NCI-H2196 (cell line): ENCODE data around the gene CFAP20DC.
A peak's percentile ranks its signal among the peaks of the same experiment; 100 is the strongest.
"Not testable (repeated sequence)": the region's sequence is repeated elsewhere in the genome, so short reads cannot be mapped to it uniquely, and the experiment has no call there.

Experiments used
- DNase-seq: peaks from one replicate; lab custom pipeline; 2025; ENCODE audit not compliant: unreplicated experiment; lab: John Stamatoyannopoulos, UW

CFAP20DC gene

DNA sequence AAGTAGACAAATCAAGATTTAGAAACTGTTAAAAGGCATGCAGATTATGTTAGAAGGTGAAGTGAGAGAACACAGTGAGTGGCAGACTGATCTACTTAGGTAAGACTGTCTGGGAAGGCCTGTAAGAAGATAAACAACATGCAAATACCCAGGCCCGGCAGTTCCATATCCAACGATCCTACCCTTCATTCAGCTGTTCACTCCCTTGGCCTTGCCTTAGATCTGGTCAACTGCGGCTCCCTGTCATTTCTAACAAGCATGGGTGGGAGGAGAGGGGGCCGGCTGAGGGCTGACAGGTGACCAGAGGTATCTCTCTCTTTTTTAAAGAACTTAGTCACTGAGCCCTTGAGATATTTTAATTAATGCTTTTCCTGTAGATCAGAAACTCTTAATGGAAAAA is 298.6 kb downstream of the CFAP20DC start:
- no peak for DNase-seq

DNA sequence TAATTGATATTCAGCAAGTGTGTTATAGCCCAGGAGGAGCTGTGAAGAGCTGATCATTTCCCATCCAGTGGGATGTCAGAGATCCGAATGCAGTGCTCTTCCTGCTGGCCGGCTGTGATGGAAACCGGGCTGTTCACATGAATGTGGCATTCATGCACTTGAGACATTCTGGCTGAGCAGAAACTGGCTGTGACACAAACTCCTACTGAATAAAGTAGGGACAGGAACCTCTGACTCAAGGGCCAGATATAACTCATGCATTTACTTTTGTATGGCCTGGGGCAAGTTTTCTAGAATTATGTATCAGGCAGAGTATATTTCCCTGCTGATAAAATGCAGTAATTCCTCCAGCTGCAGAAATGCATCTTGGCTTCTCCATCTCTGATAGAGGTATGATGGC is 299.9 kb downstream of the CFAP20DC start:
- no peak for DNase-seq

DNA sequence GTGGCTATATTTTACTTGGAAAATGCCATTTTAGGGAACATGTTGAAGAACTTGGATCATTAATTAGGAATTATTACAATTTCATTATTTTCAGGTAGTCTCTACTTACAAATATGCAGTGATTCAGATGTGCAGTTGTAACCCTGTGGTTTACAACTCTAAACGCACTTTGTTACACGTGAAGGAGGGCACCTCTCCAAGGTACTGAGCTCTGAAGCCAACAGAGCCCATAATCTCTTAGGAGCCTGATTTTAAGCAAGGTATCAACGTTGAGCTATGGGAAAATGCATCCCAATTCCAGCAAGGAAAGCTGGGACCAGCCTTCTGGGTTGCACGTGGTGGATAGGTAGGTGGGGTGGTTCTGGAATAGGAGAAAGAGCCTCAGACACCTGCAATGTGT is 301.8 kb downstream of the CFAP20DC start:
- no peak for DNase-seq

DNA sequence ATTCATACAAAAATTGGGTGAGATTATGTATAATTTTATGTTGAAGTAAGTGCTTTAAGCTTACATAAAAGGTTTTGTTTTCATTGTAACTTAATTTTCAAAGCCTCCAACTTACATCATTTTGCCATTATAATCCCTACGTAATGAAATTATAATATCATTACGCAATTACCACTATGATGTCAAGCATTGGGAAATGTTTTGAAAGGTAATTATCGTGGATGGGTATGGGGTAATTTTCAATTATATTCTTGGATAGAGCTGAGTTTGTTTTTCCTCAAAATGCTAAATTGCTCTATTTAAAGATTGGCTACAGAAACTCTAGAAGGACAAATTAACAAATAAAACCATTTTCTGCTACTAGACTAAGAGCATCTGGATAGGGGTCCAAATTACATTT is 303.1 kb downstream of the CFAP20DC start:
- DNase-seq: no peak

DNA sequence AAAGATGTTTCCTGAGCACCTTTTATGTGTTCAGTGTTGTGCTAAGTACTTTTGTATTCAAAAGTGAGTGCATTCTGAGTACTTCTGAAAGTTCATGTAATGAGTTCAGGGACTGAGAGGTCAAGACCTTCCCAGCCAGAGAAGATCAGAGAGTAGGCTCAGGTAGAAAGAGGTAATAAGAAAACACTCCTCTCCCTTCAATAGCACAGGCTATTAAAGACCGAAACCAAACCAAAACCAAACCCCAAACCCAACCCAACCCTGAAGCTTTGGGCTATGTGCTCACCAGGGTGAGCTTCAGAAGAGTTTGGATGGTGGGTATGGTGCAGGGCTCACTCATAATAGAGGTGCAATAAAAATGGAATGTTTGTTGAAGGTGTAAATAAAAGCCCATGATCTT is 306.5 kb downstream of the CFAP20DC start:
- DNase-seq: no peak

DNA sequence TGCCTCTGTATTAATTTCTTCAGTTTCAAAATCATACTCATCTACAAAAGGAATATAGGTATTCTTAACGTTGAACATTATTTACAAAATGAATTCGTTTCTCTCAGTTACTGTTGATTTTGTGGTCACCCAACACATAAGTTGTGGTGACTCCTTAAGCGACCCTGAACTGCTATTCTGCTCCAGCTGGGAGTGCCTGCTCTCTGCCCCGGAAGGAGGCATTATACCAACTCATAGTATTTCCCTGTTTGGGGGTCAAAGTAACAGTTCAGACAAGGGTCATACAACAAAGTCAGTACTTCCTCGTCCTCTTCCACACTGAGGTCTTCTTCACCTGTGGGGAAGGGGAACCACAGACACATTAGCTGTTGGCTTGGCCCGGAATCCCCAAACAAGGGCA is 307.6 kb downstream of the CFAP20DC start:
- DNase-seq: no peak

DNA sequence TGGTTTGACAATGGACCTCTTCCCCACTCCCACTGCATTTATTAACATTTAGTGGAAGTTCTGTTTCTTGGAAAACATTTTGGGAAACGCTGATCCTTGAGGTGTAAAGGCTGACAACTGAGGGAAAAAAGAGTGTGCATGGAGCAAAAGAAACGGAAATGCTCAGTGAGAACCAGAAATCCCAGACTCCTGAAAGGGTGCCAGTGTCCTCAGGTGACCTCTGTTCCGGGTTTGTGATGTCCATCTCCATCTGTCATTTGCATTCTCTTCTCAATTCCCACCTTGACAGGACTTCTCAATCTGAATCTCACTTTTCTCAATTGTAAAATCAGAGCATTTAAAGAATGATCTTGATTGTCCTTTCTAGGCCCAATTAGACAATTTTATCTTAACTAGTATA is 312.2 kb downstream of the CFAP20DC start:
- DNase-seq: no peak

DNA sequence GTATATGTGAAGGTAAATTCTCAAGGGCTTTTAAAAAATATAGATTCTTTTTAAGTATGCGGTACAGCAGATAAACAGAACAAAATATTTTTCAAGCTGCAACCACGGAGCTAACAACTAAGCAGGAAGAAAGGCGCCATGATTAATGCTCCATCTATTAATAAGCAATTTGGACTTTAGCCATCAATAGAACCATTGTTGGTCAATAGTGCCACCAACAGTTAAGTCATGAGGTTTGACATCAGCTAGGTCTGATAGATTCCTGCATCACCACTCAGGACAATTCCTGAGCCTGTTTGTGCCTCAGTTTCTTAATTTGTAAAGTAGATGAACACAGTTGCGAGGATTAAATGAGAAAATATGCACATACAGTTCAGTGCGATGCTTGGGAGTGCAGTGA is 318.2 kb downstream of the CFAP20DC start:
- DNase-seq: no peak

DNA sequence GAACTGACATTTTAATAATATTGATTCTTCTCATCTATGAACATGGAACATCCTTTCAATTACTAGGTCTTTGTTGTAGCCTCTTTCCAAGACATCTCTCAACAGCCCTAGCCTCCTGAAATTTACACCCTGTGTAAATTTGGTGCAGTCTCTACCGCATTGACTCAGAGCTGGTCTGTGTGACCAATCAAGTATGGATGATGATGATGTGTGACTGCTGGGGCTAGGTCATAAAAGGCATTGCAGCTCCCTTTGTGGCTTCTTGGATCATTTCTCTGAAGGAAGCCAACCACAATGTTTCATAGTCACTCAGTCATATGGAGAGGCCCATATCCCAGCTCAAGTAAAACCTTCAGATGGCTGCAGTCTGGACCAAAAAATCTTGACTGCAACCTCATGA is 321.1 kb downstream of the CFAP20DC start:
- no peak for DNase-seq

DNA sequence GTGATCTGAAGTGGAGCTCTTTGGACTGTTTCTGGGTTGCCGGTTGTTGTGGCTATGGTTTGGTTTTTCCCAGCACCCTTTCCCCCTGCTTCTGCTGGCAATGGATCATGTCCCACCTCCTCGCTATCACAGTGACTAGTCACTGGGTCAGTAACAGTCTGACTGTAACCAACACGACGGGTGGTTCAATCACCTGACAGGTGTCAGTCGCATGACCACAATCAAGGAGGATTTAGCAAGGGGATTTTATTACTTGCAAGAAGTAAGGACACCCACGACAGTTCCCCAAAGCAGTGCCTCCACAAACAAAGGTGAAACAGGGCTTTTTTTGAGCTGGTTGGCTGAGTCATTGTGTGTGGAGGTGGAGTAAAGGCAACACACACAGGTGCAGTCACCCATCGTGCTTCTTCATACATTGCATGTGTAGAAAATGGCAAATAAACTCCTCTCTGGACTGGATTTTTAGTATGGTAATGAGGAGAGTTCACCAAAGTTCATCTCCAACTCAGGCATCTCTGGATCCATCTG is 324.4 kb downstream of the CFAP20DC start:
- DNase-seq: no peak

DNA sequence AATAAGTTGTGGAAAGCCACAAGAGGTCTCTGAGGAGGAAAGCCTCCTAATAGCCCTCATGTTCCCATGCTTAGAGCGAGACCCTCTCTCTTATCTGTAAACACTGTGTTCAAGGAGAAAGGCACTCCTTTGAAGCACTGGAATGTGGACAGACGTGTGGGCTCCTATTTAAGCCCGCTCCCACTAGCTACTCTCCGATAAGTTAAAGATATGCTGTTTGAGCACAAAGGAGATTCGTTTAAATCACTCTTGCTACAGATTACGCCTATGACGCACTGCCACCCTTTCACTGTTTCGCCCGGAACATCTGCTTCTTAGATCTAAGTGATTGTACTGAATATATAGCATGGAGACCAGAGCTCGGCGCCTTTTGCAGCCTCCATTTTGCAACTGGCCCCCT is 325.5 kb downstream of the CFAP20DC start:
- DNase-seq: no peak

DNA sequence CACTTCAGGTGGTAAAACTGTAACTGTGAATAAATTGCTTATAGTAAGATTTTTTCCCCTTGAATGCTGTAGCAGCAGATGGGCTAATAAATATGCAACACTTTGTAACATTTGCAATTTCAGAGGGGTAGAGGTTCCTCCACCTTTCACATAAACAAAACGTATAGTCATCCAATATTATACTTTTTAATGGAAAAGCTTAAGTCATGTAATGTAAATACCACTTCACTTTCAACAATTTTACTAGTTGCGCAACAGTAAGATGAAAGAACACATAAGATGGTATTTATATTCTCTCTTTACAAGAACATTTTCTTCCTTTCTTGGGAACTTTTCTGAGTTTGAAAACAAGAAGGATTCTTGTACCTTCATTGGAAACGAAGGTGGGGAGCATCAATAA is 326.7 kb downstream of the CFAP20DC start:
- no peak for DNase-seq

DNA sequence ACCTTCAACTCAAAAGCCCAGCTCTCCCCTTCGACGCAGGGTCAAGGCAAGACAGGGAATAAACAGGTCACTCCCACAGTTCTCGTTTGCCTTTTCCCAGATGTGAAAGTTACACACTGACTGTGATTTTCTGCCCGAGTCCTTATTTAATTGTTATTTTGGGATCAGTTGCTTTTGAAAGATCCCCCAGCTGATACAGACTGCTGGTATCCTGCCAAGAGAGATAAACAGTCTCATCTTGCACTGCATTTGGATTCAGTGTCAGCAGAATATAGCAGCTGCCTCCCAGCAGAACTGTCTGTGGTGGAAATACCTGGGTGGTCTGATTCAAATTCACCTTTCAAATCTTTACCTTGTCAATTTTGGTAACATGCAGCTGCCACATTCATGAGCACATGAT is 327.3 kb downstream of the CFAP20DC start:
- DNase-seq: peak; percentile 1

DNA sequence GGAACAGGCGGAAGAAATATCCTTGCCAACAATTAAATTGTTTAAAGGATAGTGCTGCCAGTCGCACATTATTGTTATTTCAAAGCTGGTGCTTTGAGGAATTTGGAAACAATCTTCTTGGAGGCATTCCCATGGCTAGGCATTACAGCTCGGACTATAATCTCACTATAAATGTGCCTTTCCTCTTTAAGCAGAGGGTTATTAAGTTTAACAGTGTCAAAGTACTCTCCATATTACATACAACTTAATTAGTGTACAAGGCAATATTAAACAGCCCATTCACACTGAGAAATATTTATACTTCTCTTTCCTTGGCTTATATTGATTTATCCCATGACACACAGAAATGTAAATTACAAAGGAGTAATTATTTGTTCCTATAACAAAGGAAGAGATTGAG is 329.3 kb downstream of the CFAP20DC start:
- DNase-seq: no peak

DNA sequence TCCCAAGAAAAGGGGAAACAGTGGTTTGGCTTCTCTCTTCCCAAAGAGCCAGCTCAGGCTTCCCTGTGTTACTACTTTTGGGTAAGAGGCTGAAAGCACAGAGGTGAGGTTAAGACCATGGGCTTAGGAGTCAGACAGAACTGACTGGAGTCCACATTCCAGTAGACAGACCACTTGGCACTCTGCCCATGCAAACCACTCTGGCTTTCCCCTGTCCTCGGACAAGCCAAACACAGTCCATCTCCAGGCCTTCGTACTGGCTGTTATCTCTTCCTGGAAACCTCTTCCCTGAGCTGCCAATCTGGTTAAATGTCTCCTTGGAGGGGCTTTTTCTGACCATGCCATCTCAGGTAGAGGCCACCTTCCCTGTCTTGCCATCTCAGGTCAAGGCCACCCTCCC is 330.1 kb downstream of the CFAP20DC start:
- DNase-seq: no peak

DNA sequence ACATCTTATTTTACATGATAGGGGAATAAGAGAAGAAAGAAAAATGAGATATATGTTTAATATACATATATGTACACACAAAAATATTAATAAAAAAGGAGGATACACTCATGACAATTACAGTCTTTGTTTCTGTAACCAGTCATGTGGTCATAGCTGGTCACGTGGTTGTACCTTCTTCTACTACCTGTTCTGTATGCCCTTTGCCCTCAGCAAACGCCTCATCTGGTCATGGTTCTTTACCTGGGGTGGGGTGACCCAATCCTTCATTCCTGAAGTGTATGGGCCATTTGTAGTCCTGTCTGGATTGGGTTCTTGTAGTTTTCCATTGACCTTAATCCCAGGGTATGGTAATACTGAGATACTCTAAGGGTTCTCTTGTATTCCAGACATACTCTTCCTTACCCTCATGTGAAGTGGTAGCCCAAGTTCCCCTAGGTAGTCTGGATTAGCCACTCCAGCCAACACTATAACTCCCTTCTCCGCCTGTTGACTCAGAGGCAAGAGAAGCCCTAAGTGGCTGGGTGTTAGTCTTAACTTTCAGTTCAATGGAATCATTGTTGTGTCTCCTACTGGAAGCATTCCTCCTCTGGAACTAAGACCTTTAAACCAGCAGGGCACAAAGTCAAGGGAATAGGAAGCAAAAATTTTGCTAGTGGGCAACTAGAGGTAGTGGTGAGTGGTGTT is 336.0 kb downstream of the CFAP20DC start:
- DNase-seq: no peak

DNA sequence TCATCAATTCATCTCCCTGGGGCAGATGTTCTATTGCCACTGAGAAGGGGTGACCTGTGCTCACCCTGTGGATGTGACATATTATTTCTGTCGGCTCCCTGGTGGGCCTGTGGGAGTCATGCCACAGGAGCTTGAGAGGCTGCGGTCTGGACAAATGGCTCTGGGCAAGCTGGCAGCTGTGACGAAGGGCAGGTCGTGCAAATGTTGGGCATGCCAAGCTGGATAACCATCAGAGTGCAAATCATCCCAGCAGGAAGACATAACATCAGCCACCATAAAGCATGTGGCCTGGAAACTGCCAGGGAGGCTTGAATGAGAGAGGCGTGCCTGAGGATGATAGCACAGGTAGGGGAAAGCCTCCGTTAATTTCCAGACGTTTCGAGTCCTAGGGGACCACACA is 338.0 kb downstream of the CFAP20DC start:
- no peak for DNase-seq

DNA sequence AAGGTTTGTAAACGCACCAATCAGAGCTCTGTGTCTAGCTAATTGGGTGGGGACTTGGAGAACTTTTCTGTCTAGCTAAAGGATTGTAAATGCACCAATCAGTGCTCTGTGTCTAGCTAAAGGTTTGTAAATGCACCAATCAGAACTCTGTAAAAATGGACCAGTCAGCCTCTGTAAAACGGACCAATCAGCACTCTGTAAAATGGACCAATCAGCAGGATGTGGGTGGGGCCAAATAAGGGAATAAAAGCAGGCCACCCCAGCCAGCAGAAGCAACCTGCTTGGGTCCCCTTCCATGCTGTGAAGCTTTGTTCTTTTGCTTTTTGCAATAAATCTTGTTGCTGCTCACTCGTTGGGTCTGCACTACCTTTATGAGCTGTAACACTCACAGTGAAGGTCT is 340.8 kb downstream of the CFAP20DC start:
- not testable (repeated sequence) for DNase-seq

DNA sequence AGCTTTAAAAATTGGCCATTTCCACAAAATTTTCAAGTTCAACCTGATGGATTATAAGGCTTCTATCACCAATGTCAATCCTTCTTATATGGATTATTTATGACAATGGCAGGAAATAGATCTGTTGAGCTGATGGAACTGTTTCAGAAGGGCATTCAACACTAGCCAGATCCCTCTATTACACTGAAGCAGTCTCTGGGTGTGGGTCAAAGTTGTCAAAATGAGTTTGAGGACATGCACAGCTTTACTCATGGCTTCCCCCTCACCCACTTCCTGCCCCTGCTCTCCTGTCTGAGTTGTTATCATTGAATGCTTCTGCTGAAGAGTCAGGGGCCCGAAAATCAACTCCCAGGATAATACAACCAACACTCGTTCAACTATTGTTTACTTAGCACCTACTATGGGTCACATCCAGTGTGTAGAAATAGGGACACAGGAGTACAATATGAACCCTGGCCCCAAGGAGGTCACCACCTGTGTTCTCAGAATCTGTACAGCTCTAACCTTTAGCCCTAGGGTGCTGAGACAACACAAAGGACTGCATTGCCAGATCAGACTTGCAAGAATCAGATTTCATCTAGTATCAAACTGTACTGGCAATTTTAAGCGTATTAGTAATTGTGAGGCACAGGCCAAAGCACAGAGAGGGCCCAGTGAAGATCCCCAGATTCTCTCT is 341.6 kb downstream of the CFAP20DC start:
- DNase-seq: no peak

DNA sequence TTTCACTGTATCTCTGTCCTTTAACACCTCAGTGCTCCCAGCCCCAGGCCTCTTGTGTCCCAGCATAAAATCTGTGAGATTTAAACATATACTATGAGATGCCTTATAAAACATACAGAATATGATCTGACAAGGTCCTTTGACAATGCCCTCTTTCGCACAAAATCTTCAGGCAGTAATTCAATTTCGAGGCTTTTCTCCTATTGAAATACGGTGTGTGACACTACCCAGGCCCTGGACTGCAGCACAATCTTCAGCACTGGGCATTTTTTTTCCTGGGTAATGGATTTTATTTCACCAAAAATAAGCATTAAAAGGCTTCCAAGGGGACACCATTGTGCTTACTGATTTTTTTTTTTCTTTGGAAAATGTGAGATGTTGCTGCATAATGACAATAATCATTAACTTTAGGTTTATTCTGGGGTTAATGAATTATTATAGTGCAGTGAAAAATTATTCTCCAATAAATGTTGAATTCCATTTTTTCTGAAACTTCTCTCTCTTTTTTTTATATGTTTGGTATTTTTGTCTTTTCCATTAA is 342.4 kb downstream of the CFAP20DC start:
- DNase-seq: no peak

DNA sequence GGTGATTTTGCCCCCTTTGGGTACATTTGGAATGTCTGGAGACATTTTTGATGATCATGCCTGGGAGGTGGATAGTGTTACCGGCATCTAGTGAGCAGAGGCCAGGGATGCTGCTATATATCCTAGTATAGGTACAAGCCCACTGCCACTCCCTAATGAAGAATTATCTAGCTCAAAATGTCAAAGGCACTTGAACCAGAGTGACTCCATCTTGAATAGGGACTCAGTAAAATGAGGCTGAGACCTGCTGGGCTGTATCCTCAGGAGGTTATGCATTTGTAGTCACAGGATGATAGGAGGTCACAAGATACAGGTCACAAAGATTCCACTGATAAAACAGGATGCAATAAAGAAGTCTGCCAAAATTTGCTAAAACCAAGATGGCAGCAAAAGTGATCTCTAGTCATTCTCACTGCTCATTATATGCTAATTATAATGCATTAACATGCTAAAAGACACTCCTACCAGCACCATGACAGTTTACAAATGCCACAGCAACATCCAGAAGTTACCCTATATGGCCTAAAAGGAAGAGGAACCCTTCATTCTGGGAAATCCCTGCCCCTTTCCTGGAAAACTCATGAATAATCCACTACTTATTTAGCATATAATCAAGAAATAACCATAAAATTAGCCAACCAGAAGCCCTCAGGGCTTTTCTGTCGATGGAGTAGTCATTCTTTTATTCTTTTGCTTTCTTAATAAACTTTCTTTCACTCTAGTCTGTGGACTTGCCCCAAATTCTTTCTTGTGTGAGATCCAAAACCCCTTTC is 343.2 kb downstream of the CFAP20DC start:
- no peak for DNase-seq

DNA sequence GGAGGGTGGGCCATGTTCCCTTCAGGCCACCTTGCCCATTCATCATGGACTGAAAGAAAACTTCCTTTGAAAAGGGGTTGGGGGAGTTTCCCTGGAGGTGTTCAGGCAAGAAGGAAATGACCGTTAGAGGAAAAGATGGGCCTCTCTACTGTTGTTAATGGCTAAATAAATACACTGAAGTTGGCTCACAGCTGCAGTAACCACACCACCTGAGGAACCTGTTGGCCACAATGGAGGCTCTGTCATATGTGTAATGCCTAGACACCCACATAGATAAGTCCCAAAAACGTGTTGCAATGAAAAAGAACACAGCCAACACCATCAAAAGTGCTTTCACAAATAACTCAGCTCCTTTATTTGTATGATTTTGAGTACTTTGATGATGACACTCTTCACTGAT is 345.1 kb downstream of the CFAP20DC start:
- no peak for DNase-seq
